Mesenteric fat pad (tissue), 1 donor: ENCODE data around the gene GJA10. TPM values are rescaled to one million over a fixed set of nuclear protein-coding genes. Genes with fewer than 3 reads are reported as not detected.

ENCODE experiments used
- DNase-seq: peaks from one replicate; pipeline ENCODE4 v3.0.0-alpha.2; 2020; ENCODE audit warnings: low spot score
- total RNA-seq: library from RNA; stranded (reverse); fragmentation: NEBNext Ultra II Directional; extraction: Animal tissue kit (Norgen Biotek cat#: 25700); gene quantifications from one replicate; pipeline ENCODE4 v1.2.1, GENCODE V29; 2021
- donor health status: DM: yes; HTN: yes; CAD: no.

GJA10 gene
- total RNA-seq, 1 donor from 2014 or later = not detected

DNA sequence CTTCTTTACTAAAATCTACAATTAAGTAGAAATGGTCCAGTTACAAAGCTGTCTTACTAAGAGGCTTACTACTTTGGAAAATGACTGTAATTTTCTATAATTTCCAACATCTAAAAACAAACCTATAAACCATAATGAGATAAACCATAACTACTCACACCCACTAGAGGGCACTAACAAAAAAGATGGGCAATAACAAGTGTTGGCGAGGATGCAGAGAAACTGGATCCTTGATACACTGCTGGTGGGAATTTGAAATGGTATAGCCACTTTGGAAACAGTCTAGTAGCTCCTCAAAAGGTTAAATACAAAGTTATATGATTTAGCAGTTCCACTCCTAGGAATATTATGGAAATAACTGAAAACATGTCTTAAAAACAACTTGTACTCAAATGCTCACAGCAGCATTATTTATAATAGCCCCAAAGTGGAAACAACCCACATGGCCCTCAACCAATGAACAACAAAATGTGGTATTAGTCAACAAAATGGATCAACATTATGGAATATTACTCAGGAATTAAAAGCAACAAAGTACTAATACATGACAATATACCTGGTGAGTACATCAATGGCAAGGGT lies 50.6 kb downstream of the GJA10 start:
- DNase-seq = no peak

Other genes with a start within 250 kb of the GJA10 start
- gene MDN1, start 74.7 kb upstream of the GJA10 start, total RNA-seq = 33.8 TPM
- gene CASP8AP2, start 64.6 kb upstream of the GJA10 start, total RNA-seq = 12.4 TPM